OCI-LY7 (cell line): ENCODE data around the gene ANKS1B.

Experiments used
- CTCF ChIP-seq: fragments of 200-600 bp; sonication (generic); conservative IDR thresholded peaks from 2 replicates; pipeline ENCODE4 v1.5.1; 2014; ENCODE audit warnings: mild to moderate bottlenecking, antibody characterized with exemption, low read length, moderate library complexity, mixed read lengths
- EZH2phosphoT487 ChIP-seq: fragments of 200-600 bp; sonication (generic); IDR thresholded peaks from 2 replicates; pipeline ENCODE4 v1.6.1; 2018; ENCODE audit warnings: low read depth, borderline replicate concordance, mild to moderate bottlenecking, mixed run types, antibody characterized with exemption, low read length, moderate library complexity, mixed read lengths

- TF ChIP-seq CTCF: no peak
- no peak for TF ChIP-seq EZH2phosphoT487
Measured at GRCh38 chr12:98748463-98748862, 1236.3 kb downstream of the ANKS1B start.
